Measurements from ENCODE around the gene MYO1G.
"Not testable (repeated sequence)": the region's sequence is repeated elsewhere in the genome, so short reads cannot be mapped to it uniquely, and the experiment has no call there.

The MYO1G gene

DNA sequence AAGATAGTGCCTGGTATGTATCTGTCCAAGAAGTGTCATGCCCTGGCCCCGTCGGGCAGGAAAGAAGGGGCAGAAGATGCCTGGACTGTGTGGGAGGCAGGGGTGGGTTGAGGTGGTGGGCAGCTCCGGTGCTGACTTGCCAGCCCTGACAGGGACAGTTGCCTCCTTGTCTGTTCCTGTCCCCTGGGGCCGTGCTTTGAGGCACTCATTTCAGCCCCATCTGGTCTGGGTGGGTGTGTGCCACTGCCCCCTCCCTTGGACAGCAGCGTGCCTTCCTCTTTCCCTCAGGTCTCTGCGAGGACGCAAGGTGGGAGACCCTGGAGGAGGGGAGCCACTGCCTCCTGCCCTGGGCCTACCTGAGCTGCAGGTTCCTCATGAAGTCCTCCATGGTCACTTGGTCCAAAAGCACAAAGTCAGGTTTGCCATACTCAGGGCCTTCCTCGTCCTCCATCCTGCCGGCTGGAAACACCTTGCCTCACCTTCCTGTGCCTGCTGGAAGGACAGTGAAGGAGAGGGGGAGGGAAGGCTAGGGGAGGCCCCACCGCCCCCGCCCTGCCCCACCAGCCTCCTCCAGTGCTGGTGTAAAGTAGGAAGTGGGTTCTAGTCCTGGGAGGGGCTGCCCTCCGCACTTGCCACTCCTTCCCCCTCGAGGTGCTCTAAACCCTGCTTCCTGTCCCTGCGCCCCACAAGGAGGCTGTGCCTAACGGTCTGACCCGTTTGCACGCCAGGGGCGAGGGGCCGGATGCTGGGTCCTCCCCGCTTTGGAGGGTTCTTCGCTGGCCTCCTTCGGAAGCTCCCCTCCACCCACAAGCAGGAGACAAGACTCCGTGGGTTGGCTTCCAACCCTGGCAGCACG is at the start of gene MYO1G:
TSS of gene MYO1G (minus strand) at position 505 of the 856 bp plus-strand sequence. CDS start at position 451, 54 bp downstream.
- DNase-seq, result peak; percentile 85

DNA sequence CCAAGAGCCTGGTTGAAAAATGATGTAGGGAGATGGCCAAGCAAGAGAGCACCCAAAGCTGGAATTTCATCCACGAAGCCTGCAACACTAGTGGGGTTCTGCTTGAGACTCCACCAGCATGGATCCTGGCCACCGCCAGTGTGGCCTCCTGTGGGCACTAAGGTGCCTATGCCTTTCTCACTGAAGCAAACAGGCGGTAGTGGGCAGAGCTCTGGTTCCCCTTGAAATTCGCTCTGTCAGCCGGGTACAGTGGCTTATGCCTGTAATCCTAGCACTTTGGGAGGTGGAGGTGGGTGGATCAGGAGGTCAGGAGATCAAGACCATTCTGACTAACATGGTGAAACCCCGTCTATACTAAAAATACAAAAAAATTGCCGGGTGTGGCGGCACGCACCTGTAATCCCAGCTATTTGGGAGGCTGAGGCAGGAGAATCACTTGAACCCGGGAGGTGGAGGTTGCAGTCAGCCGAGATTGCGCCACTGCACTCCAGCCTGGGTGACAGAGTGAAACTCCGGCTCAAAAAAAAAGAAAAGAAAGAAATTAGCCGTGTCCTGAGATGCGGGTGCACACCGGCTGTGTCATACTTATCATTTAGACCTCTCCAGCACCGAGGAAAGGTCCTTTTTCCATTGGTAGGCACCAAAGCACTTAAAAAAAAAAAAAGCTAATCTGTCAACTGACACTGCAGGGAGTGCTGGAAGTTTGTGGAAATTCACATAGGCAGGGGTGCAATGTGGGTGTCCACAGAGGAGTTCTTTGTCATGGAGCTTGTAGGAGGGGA is 49.5 kb upstream of the MYO1G start:
- DNase-seq, result peak; percentile 48

DNA sequence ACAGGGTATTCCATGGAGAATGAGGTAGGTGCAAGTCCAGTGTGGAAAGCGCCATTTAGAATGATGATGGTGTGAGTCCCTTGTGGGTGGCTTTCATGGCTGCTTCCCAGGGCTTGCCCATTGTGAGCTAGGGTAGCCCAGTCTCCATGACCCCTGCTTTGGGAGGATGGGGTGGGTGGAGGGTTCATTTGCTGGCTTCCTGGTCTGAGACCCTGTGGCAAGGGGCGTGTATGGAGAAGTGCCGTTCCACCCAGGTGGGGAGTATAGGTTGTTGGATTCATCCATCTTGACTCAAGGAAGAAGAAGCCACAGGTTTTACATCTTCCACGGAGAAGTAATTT is 48.9 kb upstream of the MYO1G start:
- no peak for DNase-seq

DNA sequence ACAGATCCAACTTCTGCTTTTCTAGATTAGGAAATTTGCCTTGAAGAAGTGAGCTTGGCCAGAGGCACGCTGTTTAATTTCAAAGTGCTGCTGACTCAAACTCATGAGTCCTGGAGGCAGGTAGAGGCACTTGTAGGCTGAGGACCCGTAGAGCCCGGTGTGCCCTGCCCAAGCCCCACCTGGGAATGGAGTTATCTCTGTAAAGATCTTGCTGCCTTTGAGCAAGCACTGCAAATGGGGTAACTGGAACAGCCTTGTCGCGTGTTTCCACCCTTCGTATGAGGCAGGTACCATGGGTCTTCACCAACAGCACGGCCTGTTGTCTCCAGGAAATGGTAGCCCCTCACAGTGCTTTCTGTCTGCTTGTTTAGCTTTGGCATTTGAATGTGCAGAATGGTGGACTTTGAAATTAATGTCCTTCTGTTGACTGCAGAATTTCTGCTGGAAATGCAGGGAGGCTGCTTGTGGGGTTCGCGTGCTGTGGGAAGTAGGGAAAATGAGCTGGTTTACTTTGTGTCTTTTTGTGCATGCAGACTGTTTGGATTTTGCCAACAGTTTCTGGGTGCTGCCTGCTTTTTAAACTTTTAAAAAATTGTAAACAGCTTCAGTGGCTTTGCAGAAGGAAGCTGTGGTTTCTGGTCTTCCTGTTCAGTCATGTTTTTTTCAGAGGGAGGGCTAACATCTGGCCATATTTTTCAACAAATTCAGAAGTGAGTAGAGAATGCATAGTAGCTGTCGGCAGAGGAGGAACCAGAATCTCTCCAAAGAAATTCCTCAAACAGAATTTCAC is 48.4 kb upstream of the MYO1G start:
- peak; percentile 39 for DNase-seq

DNA sequence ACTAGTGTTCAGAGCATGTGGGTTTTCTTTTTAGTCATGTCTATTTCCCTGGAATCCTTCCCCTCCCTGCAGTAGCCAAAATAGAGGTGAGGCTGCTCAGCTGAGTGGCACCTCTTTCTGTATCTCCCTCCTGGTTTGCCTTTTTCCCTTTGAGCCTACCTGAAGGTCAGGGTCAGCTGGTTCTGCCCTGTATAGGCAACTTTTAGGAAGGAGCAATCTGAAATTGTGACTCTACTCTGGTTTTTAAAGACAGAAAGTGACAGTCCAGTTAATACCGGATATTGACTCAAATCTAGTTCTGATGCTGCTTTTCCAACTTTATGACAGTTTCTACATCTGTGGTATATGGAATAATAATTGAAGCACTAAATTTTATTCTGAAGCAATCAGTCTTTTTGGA is 47.2 kb upstream of the MYO1G start:
- no peak for DNase-seq

DNA sequence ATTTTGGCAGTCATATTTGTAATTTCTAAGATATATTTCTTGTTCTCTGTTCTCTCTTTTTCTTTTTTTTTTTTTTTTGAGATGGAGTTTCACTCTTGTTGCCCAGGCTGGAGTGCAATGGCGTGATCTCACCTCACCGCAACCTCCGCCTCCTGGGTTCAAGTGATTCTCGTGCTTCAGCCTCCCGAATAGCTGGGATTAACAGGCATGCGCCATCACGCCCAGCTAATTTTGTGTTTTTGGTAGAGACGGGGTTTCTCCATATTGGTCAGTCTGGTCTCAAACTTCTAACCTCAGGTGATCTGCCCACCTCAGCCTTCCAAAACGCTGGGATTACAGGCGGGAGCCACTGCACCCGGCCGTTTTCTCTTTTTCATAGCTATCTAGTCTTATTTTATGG is 46.7 kb upstream of the MYO1G start:
- not testable (repeated sequence) for DNase-seq

DNA sequence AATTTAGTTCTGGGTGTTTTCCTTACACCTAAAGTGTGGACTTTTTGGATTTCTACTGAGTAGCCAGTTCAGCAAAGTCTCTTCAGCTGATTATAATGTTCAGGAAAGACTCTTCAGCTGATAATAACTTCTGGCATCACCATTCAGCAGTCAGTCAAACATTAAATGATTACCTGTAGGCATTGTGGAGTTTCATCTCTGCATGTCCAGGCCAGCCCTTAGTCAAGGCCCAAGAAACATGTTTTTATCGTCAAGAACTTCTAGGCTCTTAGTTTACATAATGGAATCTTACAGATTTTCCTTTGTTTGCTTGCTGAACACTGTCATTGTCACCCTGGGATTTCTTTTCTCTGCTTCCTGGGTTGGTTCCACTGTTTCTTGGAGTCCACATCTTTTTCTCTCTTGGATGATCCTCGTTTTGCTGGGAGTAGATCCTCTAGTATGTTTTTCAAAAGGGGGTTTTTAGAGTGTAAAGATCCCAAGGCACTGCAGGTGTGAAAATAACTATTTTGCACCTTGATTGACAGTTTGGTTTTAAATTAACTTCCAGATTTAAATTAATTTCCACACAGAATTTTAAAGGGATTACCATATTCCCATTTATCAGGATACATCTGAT is 45.4 kb upstream of the MYO1G start:
- no peak for DNase-seq

DNA sequence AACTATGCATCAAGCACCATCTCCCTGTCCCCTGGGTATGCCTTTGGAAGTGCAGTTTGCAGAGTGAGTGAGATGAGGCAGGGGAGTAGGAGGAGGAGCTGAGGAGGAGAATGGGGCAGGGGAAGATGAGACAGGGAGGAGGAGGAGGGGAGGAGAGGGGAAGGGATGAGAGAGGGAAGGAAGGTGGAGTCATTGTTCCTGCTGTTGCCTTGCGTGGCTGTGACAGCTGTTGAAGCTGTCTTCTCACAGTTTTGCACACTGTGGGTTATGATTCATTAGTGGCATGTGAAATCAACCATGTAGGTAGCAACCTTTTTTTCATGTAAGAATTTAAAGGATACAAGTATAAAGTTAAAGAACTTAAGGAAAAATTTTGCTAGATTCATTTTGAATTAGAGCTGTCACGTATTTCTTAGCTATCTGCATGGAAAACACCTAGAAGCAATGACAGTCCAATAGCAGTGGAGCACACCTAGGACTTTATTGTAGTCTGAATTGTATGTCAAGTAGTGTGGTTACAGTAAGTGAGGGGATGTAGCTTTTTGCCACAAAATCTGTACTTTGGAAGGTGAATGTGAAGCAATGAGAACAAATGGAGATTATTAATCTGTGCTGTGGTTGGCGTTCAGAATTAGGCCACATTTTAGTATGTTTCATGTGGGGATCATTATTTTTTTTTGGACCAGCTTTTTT is 42.9 kb upstream of the MYO1G start:
- DNase-seq, result no peak

DNA sequence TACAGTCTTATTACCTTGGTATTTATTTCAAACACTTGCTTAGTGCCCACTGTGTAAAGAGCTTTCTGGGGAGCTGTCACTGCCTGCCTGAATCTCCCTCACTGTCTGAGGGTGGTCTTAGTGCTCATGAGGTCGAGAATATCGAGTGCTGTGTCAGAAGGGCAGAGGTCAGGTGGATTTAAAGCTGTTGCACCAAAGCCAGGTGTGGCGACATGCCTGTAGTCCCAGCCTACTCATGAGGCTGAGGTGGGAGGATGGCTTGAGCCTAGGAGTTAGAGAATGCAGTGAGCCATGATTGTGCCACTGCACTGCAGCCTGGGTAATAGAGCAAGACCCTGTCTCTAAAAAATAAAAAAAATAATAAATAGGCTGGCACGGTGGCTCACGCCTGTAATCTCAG is 42.1 kb upstream of the MYO1G start:
- DNase-seq, result no peak

DNA sequence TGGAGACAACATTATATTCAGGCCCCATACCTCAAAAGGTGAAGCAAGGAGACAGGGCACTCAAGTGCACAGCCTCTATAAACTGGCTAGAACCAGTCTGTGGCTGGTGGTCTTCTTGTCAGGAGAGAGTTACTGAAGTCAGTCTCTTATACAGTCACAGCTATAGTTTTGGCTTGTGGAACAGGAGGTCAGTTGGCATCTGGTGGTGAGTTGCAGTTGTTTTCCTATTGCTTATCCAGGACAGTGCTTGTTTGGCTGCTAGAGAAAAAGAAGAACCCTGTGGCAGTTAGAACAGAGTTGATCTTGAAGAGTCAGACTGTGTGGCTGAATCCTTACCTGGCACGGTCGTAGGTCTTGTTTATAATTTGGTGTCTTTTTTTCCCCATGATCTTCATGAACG is 38.4 kb upstream of the MYO1G start:
- DNase-seq, result no peak

DNA sequence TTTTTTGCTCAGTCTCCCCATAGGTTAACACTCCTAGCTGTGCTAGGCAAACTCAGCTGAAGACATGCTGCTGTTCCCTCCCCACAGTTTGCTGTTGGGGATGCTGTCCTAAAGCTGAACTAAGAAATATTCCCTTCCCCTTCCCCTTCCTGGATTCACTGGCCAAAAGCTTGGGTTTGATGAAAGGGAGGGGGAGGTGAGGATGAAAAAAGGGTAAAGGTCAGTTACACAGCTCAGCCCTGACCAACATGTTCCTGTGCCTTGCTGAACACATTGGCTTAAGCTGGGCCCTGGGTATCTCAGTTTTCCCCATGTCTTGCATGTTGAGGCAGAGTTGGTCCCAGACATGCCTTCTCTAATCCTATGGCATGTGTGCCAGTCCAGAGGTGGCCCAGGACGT is 36.5 kb upstream of the MYO1G start:
- no peak for DNase-seq

DNA sequence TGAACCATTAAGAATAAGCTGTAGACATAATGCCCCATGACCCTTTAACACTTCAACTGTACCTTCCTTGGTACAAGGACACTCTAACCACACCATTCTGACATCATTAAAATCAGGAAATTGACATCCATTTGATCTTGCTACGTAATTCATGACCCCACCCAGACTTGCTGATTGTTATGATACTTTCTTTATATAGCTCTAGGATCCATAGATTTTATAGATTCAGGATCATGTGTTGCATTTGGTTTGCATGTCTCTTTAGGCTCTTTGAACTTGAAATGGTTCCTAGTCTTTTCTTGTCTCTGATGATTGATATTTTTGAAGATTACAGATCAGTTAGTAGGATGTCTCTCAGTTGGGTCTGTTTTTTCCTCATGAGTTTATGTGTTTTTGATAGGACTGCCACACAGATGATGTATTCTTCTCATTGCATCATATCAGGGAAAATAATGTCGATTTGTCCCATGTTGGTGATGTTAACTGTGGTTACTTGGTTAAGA is 34.7 kb upstream of the MYO1G start:
- no peak for DNase-seq

DNA sequence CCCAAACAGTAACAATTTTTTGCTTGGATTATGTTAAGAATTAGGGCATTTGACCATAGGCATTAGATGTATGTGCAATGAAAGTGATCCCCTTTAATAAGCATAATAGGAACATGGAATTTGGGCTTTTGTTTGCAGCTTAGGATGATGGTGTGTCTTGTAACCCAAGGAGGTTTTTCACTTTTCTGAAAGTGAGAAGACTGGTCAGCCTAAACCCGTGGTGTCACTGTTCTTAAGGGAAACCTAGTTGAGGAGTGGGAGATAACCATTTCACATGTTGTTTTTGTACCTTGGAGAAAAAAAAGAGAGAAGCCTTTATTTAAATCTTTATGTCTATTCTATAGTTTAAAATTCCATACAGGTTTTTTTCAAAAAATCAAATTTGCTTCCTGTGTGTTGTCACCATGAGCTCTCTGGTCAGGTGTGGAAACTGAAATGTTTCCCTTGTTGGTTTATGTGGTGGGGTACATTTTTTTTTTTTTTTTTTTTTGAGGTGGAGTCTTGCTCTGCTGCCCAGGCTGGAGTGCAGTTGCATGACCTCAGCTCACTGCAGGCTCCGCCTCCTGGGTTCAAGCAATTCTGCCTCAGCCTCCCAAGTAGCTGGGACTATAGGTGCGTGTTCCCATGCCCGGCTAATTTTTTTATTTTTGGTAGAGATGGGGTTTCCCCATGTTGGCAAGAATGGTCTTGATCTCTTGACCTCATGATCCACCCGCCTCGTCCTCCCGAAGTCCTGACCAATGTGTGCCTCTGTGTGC is 28.9 kb upstream of the MYO1G start:
- DNase-seq, result no peak

DNA sequence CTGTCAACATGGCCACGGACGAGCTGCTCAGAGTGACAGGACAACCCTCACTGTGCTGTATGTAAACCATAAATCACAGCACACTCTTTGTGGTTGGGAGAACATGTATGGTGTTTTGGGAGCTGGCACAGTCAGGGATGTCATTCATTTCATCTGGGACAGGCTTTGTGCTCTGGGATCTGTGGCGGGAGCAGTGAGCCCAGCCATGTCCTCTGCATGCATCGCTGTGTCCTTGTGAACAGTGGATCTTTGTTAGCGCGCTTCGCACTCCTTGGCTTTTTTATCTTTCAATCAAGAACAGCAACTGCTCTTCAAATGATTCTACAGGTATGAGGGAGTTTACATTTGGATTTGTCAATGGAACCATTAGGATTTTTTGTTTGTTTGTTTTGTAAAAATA is 28.3 kb upstream of the MYO1G start:
- DNase-seq, result no peak

DNA sequence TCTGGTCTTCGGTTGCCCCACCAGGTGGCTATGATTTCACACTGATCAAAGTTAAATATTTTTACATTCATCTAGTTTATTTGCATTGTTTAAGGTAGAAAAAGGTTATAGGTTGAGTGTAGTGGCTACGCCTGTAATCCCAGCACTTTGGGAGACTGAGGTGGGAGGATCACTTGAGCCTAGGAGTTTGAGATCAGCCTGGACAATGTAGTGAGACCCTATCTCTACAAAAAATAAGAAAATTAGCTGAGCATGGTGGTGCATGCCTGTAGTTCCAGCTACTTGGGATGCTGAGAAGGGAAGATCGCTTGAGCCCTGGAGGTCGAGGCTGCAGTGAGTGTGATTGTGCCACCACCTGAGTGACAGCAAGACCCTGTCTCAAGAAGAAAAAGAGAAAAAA is 25.0 kb upstream of the MYO1G start:
- no peak for DNase-seq

DNA sequence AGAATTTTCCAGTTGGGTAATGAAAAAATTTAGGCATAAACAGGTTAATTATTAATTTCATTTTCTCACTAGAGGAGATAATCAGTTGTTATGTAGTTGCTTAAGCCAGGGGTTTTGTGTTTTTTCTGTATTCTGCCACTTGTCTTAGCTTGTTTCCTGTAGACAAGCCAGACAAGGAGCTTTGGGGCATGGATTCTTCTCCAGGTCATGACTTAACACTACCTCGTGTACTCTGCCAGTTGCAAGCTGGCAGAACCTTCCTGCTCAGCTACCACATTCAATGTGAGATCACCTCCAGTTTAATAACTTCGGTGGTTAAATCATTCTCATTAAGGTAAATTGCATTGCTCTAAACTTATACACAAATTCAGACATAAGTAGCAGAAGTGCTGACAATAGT is 23.0 kb upstream of the MYO1G start:
- DNase-seq, result no peak

DNA sequence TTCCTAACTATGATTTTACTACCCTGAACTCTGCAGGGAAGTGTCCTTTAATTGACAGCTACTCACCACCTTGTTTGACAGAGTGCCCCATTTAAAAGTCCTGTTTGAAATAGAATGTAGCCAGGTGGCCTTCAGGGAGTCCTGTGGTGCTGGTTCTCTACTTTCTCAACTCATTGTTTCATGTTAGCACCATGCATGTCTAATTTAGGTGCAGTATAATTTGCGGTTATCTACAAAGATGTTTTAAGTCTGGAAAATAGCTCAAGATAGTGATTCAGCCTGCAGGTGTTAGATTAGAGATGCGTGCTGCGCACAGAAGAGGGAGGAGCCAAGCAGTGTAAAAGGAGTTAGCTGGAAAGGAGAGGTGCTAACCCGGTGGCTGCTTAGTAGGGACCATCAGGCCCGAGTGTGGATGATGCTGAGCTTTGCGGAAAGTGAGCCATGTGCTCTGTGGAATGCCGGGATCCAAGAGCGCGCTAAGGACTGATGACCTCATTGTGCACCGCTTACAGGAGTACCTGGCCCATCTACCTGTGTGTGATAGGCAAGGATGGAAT is 22.4 kb upstream of the MYO1G start:
- DNase-seq, result peak; percentile 57

DNA sequence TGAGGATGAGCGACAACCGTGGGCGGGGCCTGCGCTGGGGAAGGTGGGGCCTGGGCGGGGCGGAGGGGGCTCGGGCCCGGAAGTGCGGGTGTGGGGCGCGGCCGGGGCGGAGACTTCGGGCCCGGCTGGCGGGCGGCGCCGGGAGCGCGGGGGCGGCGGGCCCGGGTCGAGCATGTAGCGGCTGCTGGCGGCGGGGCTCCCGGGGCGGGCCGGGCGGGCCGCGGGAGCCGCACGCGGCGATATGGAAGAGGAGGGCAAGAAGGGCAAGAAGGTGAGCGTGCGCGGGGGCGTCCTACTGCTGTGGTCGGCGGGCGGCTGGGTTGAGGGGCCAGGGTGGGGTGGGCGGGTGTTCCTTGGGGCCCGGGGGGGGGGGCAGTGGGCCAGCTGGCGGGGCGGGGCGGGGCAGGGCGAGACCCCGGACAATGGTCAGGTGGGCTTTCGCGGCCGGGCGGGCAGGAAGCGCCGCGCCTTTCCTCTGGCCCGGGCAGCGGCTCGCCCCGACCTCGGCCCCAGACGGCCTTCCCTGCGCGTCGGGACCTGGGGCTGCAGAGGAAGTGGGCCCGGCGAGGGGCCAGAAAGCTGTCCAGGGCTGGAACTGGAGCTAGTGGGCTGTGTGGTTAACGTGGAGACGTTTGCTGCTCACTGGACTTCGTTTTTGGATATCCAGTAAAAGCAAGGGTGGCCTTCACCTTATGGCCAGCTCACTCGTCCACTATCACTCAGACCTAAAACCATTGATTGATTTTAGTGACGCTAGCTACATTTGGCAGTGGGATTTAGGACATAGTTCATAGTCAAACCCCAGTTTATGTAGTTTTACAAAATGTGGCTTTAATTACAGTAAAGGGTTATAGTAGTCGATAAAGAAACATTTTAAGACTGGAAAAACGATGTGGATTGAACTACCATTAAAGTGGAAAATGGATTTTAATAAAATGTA is 21.5 kb upstream of the MYO1G start, which contains the start of gene CCM2:
TSS of gene CCM2 (plus strand) at position 109 of the 940 bp plus-strand sequence. CDS start at position 242, 133 bp downstream.
- DNase-seq, result peak; percentile 58

DNA sequence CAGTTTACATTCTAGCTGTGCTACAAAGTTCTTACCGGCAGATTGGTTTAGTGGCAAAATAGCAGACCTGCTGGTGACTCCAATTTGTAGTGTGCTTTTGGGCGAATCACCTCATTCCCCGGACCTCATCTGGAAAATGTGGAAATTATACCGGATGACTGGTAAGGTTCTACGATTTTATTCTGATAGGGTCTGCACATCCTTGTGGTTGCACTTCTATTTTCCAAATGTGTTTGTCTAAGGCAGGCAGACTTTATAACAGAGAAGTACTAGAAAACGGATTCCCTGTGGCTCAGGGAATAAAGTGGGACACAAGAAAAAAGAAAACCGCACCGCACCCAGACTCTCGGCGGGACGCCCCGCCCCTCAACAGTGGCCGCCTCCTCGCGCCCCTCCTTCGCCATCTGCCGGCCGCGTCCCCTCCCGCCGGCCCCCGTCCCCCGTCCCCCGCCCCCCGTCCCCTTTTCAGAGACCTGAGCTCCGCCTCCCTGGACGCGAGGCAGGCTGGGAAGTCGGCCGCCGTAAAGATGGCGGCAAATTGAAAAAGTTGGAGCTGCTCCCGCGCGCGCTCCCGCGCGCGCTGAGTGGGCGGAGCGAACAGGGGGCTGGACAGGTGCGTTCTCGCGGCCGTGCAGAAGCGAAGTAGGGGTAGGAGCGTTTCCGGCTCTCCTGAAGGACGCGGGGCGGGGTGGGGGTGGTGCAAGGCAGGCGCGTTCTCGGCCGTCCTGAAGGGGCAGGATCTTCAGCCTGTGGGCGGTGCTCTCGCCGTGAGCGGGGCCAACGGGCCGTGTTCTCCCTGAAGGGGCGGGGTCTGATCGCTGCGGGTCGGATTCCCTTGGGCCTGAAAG is 20.7 kb upstream of the MYO1G start:
- peak; percentile 99 for DNase-seq

Data from activated CD4-positive, CD25-positive, alpha-beta regulatory T cell treated with anti-CD3 and anti-CD28 coated beads, Interleukin-2, amount 50 U/mL, for 72 hours (primary cell).